HG03442 (cell line): ENCODE measurements around the gene DDX3X.
"Not testable (repeated sequence)": the region's sequence is repeated elsewhere in the genome, so short reads cannot be mapped to it uniquely, and the experiment has no call there.

ENCODE experiments used
- ATAC-seq: cut with Tn5 transposase; IDR thresholded peaks from one replicate; pipeline ENCODE4 v1.9.1; 2021; ENCODE audit warnings: mild to moderate bottlenecking, moderate library complexity; ENCODE audit not compliant: unreplicated experiment

The DDX3X gene

DNA sequence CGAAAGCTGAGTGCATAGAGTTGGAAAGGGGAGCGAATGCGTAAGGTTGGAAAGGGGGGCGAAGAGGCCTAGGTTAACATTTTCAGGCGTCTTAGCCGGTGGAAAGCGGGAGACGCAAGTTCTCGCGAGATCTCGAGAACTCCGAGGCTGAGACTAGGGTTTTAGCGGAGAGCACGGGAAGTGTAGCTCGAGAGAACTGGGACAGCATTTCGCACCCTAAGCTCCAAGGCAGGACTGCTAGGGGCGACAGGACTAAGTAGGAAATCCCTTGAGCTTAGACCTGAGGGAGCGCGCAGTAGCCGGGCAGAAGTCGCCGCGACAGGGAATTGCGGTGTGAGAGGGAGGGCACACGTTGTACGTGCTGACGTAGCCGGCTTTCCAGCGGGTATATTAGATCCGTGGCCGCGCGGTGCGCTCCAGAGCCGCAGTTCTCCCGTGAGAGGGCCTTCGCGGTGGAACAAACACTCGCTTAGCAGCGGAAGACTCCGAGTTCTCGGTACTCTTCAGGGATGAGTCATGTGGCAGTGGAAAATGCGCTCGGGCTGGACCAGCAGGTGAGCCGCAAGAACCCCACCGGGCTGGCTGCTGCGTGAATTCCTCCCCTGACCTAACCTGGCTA lies at the start of gene DDX3X:
Gene DDX3X, plus strand, starts transcription at position 419 of the 619 bp plus-strand sequence. Its CDS starts 91 bp downstream, at position 510.
- peak; percentile 38 for ATAC-seq

DNA sequence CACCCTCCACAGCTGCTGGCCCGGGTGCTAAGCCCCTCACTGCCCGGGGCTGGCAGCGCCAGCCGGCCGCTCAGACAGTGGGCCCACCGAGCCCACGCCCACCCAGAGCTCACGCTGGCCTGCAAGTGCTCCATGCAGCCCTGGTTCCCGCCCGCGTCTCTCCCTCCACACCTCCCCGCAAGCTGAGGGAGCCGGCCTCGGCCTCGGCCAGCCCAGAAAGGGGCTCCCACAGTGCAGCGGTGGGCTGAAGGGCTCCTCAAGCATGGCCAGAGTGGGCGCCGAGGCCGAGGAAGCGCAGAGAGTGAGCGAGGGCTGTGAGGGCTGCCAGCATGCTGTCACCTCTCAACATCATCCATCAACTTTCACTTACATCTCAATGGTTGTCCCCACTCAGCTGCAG lies 48.0 kb upstream of the DDX3X start:
- not testable (repeated sequence) for ATAC-seq

DNA sequence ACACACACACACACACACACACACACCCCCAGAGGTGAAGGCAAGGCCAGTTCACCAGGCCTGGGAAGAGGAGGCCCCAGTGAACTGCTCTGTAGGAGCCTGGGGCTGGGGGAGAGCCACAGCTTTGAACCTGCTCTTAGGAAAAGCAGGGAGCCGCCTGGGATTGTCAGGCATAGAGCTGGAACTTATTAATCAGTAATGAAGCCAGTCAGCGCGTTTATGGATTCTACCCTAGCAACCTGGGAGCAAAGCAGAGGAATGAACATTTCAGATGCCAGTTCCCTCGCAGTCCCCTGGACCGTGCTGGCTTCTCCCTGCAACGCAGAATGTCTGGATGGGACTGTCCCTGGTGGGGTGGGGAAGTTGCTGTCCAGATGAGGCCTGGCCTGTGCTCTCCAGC lies 45.3 kb upstream of the DDX3X start:
- ATAC-seq, result no peak

DNA sequence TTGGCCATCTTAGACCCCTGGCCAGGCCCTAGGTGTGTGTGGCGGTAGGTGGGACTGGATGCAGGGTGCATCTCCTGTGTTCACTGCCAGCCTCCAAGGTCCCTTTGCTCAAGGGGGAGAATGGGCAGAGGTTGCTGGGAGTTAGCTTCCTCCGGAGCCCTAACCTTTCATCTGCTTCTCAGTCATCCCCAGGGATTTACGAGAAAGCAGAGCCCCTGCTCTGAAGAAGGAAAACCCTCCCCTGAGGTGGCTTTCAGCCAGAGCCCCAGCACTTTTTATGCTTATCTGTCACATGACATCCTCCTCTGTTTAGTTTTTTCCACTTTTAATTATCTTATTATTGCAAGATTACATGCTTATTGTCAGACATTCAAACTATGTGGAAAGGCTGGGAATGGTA lies 44.9 kb upstream of the DDX3X start:
- ATAC-seq, result no peak

DNA sequence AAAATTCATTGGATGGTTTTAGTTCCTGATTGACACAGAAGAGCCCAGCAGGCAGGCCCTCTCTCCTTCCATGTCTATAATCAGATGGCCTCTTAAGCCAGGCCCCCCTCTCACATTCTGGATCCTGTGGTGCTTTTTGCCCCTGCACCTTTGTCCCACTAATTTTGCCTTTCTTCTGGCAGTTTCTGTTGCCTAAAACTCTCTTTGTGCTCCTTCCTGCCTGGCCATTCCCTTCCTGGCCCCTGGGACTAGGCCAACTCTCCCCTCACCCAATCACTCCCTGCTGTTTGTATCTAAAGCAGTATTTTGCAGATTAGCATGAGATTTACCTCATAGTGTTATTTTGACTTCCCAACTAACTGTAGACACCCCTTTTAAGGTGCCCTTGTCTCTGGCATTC lies 42.7 kb upstream of the DDX3X start:
- ATAC-seq, result no peak

DNA sequence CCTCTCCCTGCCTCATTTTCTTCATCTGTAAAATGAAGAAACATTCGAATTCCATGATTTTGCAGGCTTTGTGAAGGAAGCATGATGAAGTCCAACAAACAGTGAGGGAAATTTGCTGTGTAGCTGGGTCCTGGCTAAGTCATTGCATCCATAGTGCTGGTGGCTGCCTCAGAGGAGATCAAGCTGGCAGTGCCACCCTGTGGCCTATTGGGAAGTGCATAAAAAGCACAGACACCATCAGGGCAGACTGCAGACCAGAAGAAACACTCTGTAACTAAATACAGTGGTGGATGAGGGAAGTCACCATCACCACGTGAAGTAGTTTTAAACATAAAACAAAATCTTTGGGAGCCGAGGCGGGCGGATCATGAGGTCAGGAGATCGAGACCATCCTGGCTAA lies 40.7 kb upstream of the DDX3X start:
- no peak for ATAC-seq

DNA sequence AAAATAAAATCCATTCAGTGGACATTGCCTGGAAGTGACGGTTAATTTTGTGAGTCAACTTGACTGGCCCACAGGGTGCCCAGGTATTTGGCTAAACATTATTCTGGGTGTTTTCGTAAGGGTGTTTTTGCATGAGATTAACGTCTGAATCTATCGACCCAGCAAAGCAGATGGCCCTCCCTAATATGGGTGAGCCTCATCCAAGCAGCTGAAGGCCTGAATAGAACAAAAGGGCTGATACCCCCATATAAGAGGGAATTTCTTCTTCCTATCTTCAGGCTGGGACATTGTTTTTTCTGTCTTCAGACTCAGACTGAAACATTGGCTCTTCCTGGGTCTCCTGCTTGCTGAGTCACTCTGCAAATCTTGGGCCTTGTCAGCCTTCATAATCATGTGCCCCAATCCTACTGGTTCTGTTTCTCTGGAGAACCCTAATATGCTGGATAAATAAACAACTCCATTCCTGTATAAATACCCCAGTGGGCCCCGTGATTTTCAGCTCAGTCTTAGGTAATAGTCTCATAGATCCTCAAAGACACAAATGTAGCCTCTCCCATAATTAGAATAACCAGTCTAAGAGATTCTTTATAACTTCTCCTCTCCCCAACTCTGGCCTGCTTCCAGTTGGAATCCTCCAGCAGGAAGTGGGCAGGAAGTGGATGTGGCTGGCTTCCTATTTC lies 33.1 kb upstream of the DDX3X start:
- no peak for ATAC-seq

DNA sequence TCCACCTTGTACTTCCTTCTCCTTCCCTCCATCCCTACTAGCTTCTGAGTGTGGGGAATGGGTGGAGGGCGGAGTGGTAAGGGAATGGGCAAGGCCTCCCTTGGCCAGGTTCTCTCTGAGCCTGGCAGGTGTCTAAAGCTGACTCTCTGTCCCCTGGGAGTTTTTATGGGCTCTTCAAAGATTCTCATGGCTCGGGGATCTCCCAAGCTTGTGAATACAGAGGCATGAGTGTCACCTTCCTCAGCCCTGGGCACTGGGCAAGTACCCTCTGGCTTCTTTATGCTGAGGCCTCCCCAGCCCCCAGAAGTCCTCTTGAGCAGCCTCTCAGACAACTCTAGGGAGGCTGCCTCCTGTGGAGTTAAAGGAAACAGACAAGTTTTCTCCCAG lies 32.5 kb upstream of the DDX3X start:
- ATAC-seq, result no peak

DNA sequence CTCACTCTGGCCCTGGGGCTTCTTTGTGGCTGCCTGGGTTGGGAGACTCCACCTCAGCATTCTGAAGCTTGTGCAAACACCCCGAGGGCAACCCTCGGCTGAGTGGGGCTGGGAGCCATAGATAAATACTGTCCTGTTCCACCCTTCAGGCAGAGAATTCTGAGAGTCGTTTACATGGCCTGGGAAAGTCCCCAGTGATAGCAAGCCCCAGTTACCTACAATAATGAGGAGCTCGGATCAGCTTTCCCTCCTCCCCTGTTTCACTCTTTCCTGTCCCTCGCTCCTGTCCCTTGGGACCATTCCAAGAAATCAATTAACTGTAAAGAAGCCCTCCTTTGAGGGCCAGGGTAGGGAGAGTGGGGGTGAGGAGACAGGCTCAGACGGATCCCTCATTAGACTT lies 31.6 kb upstream of the DDX3X start:
- no peak for ATAC-seq

DNA sequence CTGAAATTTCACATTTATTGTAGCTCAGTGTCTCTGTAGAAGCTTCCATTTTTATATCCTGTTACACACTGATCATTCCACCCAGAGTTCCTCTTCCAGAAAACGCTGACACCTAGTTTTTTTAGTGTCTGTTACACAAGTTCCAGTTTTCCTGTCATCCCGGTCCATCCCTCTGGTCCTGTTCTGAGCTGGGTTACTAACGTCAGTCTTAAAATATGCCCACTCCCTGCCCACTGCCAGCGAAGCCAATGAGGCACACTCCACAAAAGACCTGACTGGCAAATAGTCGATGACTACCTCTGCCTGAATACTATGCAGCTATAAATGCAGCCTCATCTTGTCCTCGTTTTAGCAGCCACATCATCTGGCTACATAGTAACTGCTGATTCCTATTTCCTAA lies 30.9 kb upstream of the DDX3X start:
- no peak for ATAC-seq

DNA sequence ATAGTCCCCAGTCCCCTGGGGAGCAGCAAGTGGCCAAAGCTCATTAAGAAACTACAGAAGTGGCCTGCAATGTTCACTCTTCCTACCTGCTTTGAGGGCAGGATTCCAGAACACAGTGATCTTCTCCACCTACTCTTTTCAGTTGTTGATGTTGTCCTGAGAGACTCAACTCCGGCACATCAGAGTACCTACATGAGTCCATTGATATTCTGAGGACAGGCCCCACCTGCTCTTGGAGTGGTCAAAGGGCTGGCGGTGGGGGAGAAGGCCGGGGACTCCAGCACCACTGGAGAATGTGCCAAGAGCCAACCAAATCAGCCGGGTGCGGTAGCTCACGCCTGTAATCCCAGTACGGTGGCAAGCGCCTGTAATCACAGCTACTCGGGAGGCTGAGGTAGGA lies 29.8 kb upstream of the DDX3X start:
- ATAC-seq, result no peak

DNA sequence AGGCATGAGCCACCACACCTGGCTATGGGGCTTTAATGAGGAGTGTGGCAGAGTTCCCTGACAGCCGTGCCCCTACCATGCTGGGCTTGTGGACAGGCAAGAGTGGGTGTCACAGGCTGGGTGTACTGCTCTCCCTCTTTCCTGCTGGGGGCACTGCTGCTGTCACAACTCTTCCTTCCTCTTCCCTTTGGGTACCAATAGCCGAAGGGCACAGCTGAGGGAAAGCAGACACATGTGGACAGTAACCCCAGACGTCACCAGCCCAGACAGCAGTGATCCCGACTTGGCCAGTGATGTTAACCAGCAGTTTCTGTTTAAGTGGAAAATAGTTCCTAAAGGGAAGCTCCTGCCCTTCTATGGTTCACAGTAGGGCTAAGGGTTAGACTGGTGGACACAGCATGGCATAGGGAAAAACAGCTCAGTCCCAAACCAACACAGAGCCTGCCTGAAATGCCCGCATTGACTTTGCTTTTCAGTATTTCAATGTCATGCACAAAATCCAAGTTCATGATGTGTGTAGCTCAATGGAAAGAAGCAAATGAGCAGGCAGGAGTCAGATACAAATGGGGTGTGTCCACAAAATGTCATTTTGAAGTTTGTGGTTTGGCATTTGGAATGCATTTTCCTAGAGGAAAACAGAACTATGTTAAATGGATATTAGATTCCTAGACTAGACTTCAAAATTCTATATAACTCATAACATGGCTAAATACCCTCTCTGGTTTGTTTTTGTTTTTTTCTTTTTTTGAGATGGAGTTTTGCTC lies 24.9 kb upstream of the DDX3X start:
- no peak for ATAC-seq

DNA sequence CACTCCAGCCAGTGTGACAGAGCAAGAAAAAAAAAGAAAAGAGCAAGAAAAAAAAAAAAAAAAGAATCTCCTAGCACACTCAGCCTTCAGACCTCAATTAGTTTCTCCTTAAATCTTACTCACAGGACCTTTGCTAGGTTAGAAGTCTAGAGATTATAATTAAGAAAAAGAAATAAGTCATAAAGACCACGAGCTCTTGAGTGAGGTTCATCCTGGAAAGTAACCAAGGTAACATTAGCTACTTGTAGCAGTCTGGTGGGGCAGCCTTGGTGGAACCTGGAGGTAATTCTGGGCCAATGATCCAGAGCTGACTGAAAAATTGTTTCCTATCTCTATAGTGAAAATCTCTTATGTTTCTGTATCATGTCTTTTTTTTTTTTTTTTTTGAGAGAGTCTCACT lies 21.2 kb upstream of the DDX3X start:
- no peak for ATAC-seq

DNA sequence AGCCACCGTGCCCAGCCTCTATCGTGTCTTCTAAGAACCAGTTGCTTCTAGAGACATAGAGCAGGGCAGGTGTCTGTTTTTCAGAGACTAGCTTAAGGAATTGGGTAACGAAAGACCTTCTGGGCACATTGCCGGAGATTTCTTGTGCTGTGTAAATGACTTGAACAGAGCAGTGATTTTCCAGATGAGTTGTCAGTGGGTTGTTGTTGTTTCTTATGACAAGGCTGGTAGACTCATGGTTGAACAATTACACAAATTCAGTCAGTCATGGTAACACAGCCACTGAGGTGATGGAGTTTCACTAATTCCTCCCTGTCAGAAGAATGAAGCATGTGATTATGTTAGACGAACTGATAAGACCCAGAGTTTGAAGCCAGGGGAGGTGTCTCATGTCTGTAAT lies 20.5 kb upstream of the DDX3X start:
- no peak for ATAC-seq

DNA sequence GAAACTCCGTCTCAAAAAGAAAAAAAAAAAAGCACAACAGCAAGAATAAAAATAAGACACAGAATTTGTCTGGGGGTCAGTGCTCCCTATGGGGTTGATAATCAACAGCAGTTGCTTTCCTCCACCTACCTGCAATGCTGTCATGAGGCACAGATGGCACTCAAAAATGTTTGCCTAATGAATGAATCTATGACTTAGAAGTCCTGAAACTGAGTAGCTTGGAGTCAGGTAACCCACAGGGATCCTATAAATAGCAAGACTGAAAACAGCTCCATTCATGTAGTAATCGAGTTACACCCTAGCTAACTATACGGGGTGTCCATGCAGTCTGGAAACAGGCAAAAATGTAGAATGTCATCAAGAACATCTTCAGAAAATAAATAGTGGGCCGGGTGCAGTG lies 19.8 kb upstream of the DDX3X start:
- no peak for ATAC-seq

DNA sequence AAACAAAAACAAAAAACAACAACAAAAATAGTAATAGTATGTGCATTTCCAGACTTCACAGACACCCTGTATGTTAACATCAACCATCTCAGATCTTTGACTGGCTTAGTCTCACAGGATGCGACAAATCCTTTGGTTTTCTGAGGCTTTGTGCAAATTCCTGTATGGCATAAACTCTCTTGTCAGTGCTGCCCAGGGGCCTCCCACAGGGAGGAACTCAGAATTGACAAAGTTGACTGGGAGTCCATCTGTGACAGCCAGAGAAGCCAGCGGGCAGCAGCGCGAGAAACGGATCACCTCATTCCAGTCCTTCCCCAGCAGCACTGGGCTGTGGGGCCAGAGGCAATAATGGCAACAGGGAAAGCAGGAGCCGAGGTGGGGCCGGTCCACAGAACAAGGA lies 19.1 kb upstream of the DDX3X start:
- no peak for ATAC-seq

DNA sequence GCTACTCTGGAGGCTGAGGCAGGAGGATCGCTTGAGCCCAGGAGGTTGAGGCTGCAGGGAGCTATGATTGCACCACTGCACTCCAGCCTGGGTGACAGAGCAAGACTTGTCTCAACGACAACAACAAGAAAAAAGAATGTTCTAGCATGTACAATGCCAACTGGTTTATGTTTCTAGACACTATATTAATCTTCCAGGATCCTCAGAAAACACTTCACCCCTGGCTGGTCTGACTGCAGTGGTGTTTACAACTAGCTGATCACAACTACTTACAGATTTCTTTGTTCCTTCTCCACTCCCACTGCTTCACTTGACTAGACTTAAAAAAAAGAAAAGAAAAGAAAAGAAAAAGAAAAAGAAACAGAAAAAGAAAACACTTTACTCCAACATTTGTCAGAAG lies 17.7 kb upstream of the DDX3X start:
- ATAC-seq, result not testable (repeated sequence)

DNA sequence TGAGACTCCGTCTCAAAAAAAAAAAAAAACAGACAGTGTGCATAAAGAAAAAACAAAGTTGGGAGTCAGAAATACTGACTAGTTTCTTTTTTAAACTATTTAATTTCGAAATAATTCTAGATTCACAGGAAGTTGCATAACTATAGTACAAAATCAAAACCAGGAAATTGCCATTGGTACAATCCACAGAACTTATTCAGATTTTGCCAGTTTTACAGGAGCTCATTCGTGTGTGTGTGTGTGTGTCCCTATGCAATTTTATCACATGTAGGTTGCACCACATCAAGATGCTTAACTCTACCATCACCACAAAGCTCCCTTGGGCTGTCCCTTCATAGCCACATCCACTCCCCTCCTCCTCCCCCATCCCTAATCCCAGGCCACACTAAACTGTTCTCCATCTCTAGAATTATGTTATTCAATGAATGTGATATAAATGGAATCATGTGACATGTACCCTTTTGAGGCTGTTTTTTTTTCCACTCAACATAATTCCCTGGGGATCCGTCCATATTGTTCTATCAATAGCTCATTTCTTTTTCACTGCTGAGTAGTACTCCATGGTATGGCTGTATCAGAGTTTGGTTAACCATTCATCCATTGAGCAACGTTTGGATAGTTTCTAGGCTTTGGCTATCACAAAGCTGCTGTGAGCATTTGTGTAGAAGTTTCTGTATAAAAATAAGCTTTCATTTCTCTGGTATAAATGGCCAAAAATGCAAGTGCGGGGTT lies 16.3 kb upstream of the DDX3X start:
- ATAC-seq, result no peak

DNA sequence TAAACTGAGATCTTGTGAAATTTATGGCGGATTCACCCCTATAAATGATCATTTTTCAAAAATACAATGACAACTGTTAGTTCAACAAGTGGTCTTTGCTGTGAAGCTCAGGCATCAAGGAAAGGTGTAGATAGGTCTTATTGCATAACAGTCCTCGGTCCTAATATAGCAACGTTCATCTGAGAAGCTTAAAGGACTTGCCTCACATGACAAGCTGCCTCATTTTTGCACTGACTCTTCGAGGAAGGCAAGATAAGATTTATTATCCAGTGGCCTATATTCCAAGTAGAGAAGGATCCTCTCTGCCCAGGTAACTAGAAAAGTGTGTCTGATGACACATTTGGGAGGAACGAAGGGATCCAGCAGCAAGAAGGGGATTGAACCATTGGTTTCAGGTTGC lies 13.6 kb upstream of the DDX3X start:
- ATAC-seq, result no peak

DNA sequence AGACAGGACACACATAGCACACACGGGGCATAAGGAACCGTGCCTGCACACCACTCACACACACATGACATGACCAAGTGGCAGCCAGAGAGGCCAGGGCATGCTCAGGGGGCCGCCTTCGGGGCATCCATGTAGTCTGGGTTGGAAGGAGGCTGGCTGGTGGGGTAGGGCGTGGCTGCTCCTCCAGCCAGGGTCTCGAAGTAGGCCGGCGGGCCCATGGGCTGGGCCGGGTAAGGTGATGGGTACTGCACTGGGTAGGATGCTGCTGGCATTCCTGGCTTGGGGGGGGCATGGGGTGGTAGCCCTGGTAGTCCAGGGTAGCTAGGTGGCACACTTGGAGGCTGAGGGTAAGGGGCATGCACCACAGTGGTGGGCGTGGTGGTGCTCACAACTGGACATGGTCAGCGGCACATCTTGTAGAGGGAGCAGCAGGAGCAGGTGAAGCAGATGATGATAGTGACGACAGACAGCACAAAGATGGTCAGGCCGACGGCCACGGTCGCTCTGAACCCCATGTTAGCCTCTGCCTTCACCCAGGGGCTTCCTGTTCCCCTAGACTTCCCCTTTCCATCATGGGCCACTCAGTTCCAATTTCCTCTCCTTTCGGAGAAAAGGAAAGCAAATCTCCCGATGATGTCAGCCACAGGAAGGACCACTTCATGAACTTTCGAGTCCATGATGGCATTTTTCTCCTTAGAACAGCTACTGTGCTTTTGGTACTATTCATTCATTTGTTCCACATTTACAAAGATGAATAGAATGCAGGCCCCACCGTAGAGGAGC lies 10.9 kb upstream of the DDX3X start:
- ATAC-seq, result no peak

DNA sequence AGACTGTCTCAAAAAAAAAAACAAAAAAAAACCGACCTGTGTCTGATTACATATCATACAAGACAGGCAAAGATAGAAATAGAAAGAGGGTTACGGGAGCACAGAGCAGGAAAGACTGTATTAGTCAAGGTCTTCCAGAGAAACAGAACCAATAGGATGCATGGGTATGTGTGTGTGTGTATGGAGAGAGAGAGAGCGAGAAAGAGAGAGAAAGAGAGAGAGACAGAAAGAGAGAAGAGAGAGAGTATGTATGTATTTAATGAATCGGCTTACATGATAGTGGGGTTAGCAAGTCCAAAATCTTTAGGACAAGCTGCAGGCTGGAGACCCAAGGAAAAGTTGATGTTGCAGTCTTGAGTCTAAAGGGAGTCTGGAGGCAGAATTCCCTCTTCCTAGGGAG lies 7.5 kb upstream of the DDX3X start:
- no peak for ATAC-seq
